ENCODE measurements around the gene PRRG4.

DNA sequence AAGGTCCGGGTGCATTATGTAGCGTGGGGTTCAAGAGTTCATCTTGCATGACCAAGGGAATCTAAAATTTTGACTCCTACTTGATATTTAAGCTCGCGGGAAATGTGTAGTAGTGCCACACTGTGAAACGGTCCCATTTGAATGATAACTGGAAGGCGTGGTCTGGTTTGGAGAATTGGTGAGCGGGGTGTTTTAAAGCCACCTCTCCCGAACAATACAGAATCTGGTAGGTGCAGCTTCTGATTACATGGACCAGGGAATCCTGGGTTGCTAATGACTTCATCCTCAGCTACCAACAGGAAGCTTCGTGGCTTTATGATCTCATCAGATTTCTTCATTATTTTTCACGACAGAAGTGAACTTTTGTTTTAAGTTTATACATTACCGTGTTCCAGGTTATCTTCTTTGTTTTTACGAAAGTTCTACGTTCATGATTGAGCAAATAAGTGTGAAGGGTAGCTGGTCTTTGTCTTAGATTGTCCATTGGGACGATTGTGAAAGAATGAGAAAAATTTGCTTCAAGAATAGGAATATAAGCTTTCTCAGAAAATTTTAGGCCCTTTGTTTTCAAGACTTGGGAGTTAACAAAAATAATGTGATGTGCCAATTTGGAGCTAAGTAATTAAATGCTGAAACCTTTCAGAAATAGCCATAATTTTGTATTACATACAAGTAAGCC is 64.6 kb downstream of the PRRG4 start:
- TF ChIP-seq, protein P1, sequence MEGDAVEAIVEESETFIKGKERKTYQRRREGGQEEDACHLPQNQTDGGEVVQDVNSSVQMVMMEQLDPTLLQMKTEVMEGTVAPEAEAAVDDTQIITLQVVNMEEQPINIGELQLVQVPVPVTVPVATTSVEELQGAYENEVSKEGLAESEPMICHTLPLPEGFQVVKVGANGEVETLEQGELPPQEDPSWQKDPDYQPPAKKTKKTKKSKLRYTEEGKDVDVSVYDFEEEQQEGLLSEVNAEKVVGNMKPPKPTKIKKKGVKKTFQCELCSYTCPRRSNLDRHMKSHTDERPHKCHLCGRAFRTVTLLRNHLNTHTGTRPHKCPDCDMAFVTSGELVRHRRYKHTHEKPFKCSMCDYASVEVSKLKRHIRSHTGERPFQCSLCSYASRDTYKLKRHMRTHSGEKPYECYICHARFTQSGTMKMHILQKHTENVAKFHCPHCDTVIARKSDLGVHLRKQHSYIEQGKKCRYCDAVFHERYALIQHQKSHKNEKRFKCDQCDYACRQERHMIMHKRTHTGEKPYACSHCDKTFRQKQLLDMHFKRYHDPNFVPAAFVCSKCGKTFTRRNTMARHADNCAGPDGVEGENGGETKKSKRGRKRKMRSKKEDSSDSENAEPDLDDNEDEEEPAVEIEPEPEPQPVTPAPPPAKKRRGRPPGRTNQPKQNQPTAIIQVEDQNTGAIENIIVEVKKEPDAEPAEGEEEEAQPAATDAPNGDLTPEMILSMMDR (IDR thresholded peaks at IDR 0.05): no peak
- peak in 2 of 4 donors; percentile 15 to 61 for TF ChIP-seq POLR2A (IDR thresholded peaks at IDR 0.05)
